ENCODE results near the gene C9orf72. TPM values are rescaled to one million over a fixed set of nuclear protein-coding genes. Genes with fewer than 3 reads are reported as not detected.

Gene C9orf72
- total RNA-seq, 2 experiments from 2014 or later, result 10.2 to 10.7 TPM

DNA sequence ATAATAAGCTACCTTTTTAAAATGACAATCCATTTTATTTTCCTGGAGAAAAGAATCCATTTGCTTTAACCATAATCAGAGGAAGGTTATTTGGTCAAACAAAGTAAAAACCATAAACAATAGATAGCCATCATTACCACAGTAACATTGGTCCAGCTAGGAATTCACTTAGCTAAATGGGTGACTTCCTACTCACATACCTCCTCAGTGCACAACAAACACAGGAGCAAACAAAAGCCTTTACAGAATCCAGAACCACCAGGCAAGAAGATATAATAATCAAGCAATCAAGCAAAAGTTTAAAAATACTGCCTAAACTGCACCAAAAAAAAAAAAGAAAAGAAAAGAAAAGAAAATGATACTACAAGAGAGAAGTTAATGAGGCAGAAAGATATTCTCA, 50.1 kb downstream of the C9orf72 start:
- Mint-ChIP-seq H3K27ac (no peak overlapping the region), H3K9me3 (no peaks in the 10 kb centered on the region), H3K4me3 (no peak overlapping the region), H3K36me3 (no peaks in the 10 kb centered on the region), H3K4me1 (ENCODE audit: low read depth) (peaks cover 7% of the 10 kb centered on the region), H3K27me3 (peaks cover 5% of the 10 kb centered on the region)
- CTCF ChIA-PET, result interaction anchor here (1.1 to 1.2 kb wide), 2 partner anchors 11 to 190 kb away, joined by 3 read pairs; no protein-coding TSS in a partner anchor
- POLR2A ChIA-PET, result no interaction called here
- intact Hi-C loops (cut with micrococcal nuclease), result no loop called here
- DNase-seq, result no peak

DNA sequence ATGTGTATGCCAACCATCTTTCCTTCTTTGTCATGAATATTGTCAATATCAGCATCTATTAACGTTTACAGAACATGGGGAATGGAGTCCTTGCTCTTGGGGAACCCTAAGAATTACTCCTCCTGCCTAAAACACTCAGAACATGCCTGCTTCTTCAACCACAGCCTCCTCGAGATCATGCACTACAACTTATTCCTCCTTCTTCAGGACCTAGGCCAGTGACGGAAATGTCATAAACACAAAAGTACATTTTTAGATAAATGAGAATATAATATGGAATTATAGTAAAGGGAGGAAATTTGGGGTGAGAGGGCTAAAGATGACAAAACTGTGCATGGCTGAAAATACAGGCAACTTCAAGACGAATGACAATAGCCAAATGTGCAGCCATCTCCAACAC, 52.3 kb downstream of the C9orf72 start:
- H3K9me3 Mint-ChIP-seq, result no peaks in the 10 kb centered on the region
- ChIA-PET CTCF (no interaction called here), POLR2A (no interaction called here)
- intact Hi-C loops (cut with micrococcal nuclease), result no loop called here
- no peak overlapping the region for H3K4me3 Mint-ChIP-seq
- H3K4me1 Mint-ChIP-seq (ENCODE audit: low read depth), result peaks cover 4% of the 10 kb centered on the region
- H3K36me3 Mint-ChIP-seq, result no peaks in the 10 kb centered on the region
- no peak for DNase-seq
- H3K27ac Mint-ChIP-seq, result no peak overlapping the region
- H3K27me3 Mint-ChIP-seq, result no peaks in the 10 kb centered on the region

GRCh38 chr9:27519466-27520465, 53.5 kb downstream of the C9orf72 start:
- Mint-ChIP-seq H3K9me3 (no peaks in the 10 kb centered on the region), H3K27me3 (no peaks in the 10 kb centered on the region), H3K4me1 (ENCODE audit: low read depth) (peaks cover 4% of the 10 kb centered on the region), H3K27ac (no peak overlapping the region), H3K36me3 (no peaks in the 10 kb centered on the region), H3K4me3 (no peak overlapping the region)
- no peak for DNase-seq
- POLR2A ChIA-PET, result no interaction called here
- CTCF ChIA-PET, result no interaction called here
- intact Hi-C loops (cut with micrococcal nuclease), result no loop called here

DNA sequence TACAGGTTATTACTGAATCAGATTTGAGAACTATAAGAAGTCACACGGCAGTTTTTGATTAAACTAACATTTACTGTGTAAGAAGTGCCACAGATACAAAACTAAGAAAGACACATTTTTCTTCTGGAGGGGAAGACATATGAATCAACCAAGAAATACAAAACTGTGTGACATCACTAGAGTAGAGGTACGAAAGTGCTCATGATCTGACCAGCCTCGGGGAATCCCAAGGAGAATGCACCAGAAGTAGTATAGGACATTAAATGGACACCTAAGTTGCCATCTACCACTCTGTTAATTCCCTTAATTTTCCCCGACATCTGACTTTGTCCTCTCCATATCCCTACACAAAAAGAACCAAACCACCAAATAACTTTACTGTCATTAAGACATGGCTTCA, 54.5 kb downstream of the C9orf72 start:
- H3K27ac Mint-ChIP-seq, result no peak overlapping the region
- no peak overlapping the region for H3K4me3 Mint-ChIP-seq
- H3K36me3 Mint-ChIP-seq, result no peaks in the 10 kb centered on the region

DNA sequence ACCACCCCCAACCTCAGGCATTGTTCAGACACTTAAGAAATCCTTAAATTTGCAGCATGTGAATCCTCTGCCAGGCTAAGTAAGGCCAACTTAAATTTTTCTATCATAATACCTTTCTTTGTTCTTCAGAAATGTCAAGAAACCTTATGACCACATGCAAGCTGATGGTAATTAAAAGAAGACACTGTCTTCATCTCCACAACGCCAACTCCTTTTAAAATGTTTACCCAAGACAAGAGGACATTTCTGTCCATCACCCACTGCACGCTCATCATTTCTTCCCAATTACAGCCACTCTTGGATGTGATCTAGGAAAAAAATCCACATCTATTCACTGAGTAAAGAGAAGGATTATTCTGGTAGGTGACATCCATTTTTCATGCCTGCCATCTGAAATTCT, 55.3 kb downstream of the C9orf72 start:
- intact Hi-C loops (cut with micrococcal nuclease), result no loop called here
- Mint-ChIP-seq H3K4me3 (no peak overlapping the region), H3K4me1 (ENCODE audit: low read depth) (no peaks in the 10 kb centered on the region), H3K27ac (no peak overlapping the region), H3K27me3 (no peaks in the 10 kb centered on the region), H3K9me3 (no peaks in the 10 kb centered on the region), H3K36me3 (no peaks in the 10 kb centered on the region)
- POLR2A ChIA-PET, result no interaction called here
- no peak for DNase-seq
- CTCF ChIA-PET, result no interaction called here

More for the DNA sequence above, 54.5 kb downstream of the C9orf72 start:
- POLR2A ChIA-PET, result no interaction called here
- H3K27me3 Mint-ChIP-seq, result no peaks in the 10 kb centered on the region
- intact Hi-C loops (cut with micrococcal nuclease), result no loop called here
- CTCF ChIA-PET, result no interaction called here
- no peak for DNase-seq
- no peaks in the 10 kb centered on the region for H3K4me1 Mint-ChIP-seq (ENCODE audit: low read depth)
- no peaks in the 10 kb centered on the region for H3K9me3 Mint-ChIP-seq

- Mint-ChIP-seq H3K4me1 (ENCODE audit: low read depth) (no peaks in the 10 kb centered on the region), H3K9me3 (no peaks in the 10 kb centered on the region), H3K27me3 (no peaks in the 10 kb centered on the region), H3K27ac (no peak overlapping the region), H3K36me3 (no peaks in the 10 kb centered on the region), H3K4me3 (no peak overlapping the region)
- ChIA-PET CTCF (interaction anchor here (1.1 kb wide), 1 partner anchor 15 kb away, joined by 5 read pairs; the partner anchor contains the start of gene MOB3B), POLR2A (interaction anchor here (0.6 kb wide), 1 partner anchor 70 kb away, joined by 4 read pairs; no protein-coding TSS in a partner anchor)
- intact Hi-C loops (cut with micrococcal nuclease), result no loop called here
- no peak for DNase-seq
These were observed 58.7 kb downstream of the C9orf72 start for GRCh38 chr9:27514551-27514950.

GRCh38 chr9:27511771-27512170, 61.5 kb downstream of the C9orf72 start:
- DNase-seq, result no peak
- Mint-ChIP-seq H3K36me3 (peaks cover 2% of the 10 kb centered on the region), H3K27me3 (peaks cover 4% of the 10 kb centered on the region), H3K9me3 (no peaks in the 10 kb centered on the region), H3K4me1 (ENCODE audit: low read depth) (no peaks in the 10 kb centered on the region), H3K27ac (no peak overlapping the region), H3K4me3 (no peak overlapping the region)
- ChIA-PET POLR2A (no interaction called here), CTCF (no interaction called here)
- intact Hi-C loops (cut with micrococcal nuclease), result no loop called here

- H3K9me3 Mint-ChIP-seq, result no peaks in the 10 kb centered on the region
- DNase-seq, result no peak
- H3K27ac Mint-ChIP-seq, result no peak overlapping the region
- peaks cover 5% of the 10 kb centered on the region for H3K27me3 Mint-ChIP-seq
- peaks cover 2% of the 10 kb centered on the region for H3K4me1 Mint-ChIP-seq (ENCODE audit: low read depth)
- no peak overlapping the region for H3K4me3 Mint-ChIP-seq
- CTCF ChIA-PET, result interaction anchor here (1.2 kb wide), 1 partner anchor 19 kb away, joined by 4 read pairs; the partner anchor contains the start of gene MOB3B
- intact Hi-C loops (cut with micrococcal nuclease), result no loop called here
- POLR2A ChIA-PET, result no interaction called here
- peaks cover 2% of the 10 kb centered on the region for H3K36me3 Mint-ChIP-seq
These were observed 62.5 kb downstream of the C9orf72 start for GRCh38 chr9:27510780-27511179.

GRCh38 chr9:27506981-27507380, 66.3 kb downstream of the C9orf72 start:
- no peak for DNase-seq
- Mint-ChIP-seq H3K4me3 (no peak overlapping the region), H3K27ac (no peak overlapping the region), H3K27me3 (peaks cover 7% of the 10 kb centered on the region), H3K4me1 (ENCODE audit: low read depth) (peaks cover 6% of the 10 kb centered on the region), H3K36me3 (peaks cover 2% of the 10 kb centered on the region), H3K9me3 (no peaks in the 10 kb centered on the region)
- ChIA-PET POLR2A (no interaction called here), CTCF (no interaction called here)
- intact Hi-C loops (cut with micrococcal nuclease), result no loop called here

- CTCF ChIA-PET, result interaction anchor here (1.8 kb wide), 1 partner anchor 24 kb away, joined by 12 read pairs; the partner anchor contains the start of gene MOB3B
- POLR2A ChIA-PET, result no interaction called here
- intact Hi-C loops (cut with micrococcal nuclease), result loop anchor here (2.0 kb wide), 1 partner anchor 23 kb away; the partner anchor contains the start of gene MOB3B
These were observed 67.5 kb downstream of the C9orf72 start for GRCh38 chr9:27505744-27506161.

DNA sequence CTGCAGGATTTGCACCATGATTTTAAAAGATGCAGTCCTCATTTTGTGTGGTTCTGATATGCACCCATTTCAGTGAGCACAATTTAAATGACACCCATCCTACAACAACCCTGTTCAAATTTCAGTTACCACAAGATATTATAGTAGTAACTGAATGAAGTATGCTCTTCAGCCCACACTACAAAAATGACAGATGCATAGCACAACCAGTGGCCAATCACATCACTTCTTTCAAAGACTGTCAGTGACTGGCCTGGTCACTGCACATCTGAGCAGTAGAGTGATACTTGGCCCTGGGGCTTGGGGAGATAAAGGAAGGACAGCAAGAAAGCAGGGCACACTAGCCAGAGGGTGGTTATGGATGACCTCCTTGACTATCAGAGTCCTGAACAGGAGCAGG, 69.0 kb downstream of the C9orf72 start:
- Mint-ChIP-seq H3K36me3 (peaks cover 2% of the 10 kb centered on the region), H3K4me3 (no peak overlapping the region), H3K9me3 (peaks cover 2% of the 10 kb centered on the region), H3K27me3 (peaks cover 11% of the 10 kb centered on the region), H3K27ac (no peak overlapping the region), H3K4me1 (ENCODE audit: low read depth) (peaks cover 14% of the 10 kb centered on the region)
- ChIA-PET CTCF (no interaction called here), POLR2A (no interaction called here)
- DNase-seq, result no peak
- intact Hi-C loops (cut with micrococcal nuclease), result loop anchor here (2.0 kb wide), 1 partner anchor 25 kb away; the partner anchor contains the start of gene MOB3B

More at GRCh38 chr9:27505744-27506161, 67.5 kb downstream of the C9orf72 start:
- DNase-seq, result no peak
- Mint-ChIP-seq H3K27me3 (peaks cover 11% of the 10 kb centered on the region), H3K27ac (no peak overlapping the region), H3K36me3 (peaks cover 2% of the 10 kb centered on the region), H3K4me3 (no peak overlapping the region), H3K4me1 (ENCODE audit: low read depth) (peaks cover 8% of the 10 kb centered on the region), H3K9me3 (peaks cover 2% of the 10 kb centered on the region)

DNA sequence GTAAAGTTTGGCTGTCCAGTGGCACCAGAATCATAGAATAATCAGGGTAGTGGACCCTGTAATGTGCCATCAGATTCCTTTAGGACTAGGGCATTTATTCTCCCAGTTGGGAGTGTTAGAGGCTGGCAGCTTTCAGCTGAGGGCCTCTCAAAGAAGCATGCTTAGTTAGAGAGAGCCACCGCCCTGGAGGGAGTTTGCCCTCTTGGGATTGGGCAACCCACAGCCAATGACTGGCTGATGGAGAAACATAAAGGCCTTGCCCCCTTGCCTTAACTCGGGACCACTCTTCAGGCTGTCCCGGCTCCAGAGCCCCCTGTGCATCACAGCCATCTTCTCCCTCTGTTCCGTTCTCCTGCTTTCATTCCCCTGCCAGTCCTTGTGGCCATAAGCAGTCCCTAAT, 69.7 kb downstream of the C9orf72 start:
- H3K4me1 Mint-ChIP-seq (ENCODE audit: low read depth), result peaks cover 16% of the 10 kb centered on the region
- POLR2A ChIA-PET, result no interaction called here
- no peak overlapping the region for H3K4me3 Mint-ChIP-seq
- H3K27me3 Mint-ChIP-seq, result peaks cover 11% of the 10 kb centered on the region
- H3K27ac Mint-ChIP-seq, result no peak overlapping the region
- CTCF ChIA-PET, result no interaction called here
- H3K9me3 Mint-ChIP-seq, result peaks cover 2% of the 10 kb centered on the region
- peaks cover 2% of the 10 kb centered on the region for H3K36me3 Mint-ChIP-seq
- intact Hi-C loops (cut with micrococcal nuclease), result loop anchor here (2.0 kb wide), 1 partner anchor 25 kb away; the partner anchor contains the start of gene MOB3B
- no peak for DNase-seq

Data from activated CD4-positive, alpha-beta memory T cell treated with anti-CD3 and anti-CD28 coated beads for 36 hours (primary cell).